ENCODE measurements around the gene RASAL2. TPM values are rescaled to one million over a fixed set of nuclear protein-coding genes. Genes with fewer than 3 reads are reported as not detected.

Gene RASAL2
- total and polyA plus RNA-seq, 9 of the 15 experiments (the other 6 are each of a cell fraction or from before 2014, with no cell fraction given) = 0.13 to 1.0 (median 0.62) TPM

DNA sequence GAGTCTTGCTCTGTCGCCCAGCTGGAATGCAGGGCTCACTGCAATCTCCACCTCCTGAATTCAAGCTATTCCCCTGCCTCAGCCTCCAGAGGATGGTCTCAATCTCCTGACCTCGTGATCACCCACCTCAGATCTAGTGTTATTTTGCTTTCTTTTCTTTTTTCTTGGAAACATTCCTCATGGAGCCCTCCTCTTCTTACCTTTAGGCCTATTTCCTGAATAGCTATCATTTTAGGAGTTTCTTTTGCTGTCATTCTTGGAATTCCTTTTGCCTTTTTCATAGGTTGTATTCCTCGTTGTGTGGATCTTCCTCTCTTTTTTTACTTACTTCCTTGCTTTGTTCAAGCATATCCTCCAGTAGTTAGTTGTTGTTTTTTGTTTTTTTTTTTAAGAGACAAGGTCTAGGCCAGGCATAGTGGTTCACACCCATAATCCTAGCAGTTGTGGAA is 173.8 kb downstream of the RASAL2 start:
- no peak for ATAC-seq
- Histone ChIP-seq H3K4me1 (replicated peaks in 1 of 2; ENCODE audit: control insufficient read depth in 2 of 2, insufficient read depth in 2 of 2, low read length in 2 of 2) (no peaks in the 10 kb centered on the region), H3K9me3 (replicated peaks; ENCODE audit: control insufficient read depth, insufficient read depth, low read depth, low read length) (no peaks in the 10 kb centered on the region), H3K79me2 (ENCODE audit: control insufficient read depth, insufficient read depth, low read length) (no peaks in the 10 kb centered on the region), H3K4me3 (no peak overlapping the region), H3K36me3 (ENCODE audit: control insufficient read depth, insufficient read depth, low read length) (no peaks in the 10 kb centered on the region), H4K20me1 (replicated peaks; ENCODE audit: control insufficient read depth, insufficient read depth, low read length) (no peaks in the 10 kb centered on the region), H3K27me3 (ENCODE audit: control insufficient read depth in 2 of 2, insufficient read depth in 2 of 2, low read length in 2 of 2) (no peaks in the 10 kb centered on the region), H3K4me2 (ENCODE audit: insufficient read depth, low read length) (no peak overlapping the region), H3K9ac (ENCODE audit: insufficient read depth in 1 of 2, low read depth in 2 of 2, low read length in 2 of 2) (no peak overlapping the region), H3K9me1 (ENCODE audit: control insufficient read depth, insufficient read depth, low read length) (no peaks in the 10 kb centered on the region), H3K27ac (ENCODE audit: extremely low read depth, low read depth, low read length) (no peak overlapping the region), H2AFZ (ENCODE audit: low read depth, low read length) (no peak overlapping the region)
- no peak for DNase-seq (ENCODE audit: extremely low read depth in 1 of 4, low spot score in 3 of 4)
- POLR2A ChIA-PET = no interaction called here
- 0% methylated on average over 3 of the region's 3 CpGs for WGBS (ENCODE audit: insufficient coverage, low coverage, missing lambda C conversion rate)
- TF ChIP-seq, protein P1, sequence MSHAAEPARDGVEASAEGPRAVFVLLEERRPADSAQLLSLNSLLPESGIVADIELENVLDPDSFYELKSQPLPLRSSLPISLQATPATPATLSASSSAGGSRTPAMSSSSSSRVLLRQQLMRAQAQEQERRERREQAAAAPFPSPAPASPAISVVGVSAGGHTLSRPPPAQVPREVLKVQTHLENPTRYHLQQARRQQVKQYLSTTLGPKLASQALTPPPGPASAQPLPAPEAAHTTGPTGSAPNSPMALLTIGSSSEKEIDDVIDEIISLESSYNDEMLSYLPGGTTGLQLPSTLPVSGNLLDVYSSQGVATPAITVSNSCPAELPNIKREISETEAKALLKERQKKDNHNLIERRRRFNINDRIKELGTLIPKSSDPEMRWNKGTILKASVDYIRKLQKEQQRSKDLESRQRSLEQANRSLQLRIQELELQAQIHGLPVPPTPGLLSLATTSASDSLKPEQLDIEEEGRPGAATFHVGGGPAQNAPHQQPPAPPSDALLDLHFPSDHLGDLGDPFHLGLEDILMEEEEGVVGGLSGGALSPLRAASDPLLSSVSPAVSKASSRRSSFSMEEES (CRISPR knock-in tag; IDR thresholded peaks at IDR 0.05) = peak; percentile 16; the same call in 1 of the 2 replicates
- TF ChIP-seq HINFP (tag; conservative IDR thresholded peaks at IDR 0.05; ENCODE audit: low read depth) = no peak
- intact Hi-C loops (cut with micrococcal nuclease) = no loop called here
- no peak for FAIRE-seq
- in situ Hi-C loops (cut with MboI) = no loop called here
- CTCF ChIA-PET (ENCODE audit: low intra/inter-chr PET ratio) = no interaction called here
- BruUV-seq (replicated peaks) = no TSS peak

Measured in K562 (cell line).